ENCODE results near the gene FGD4. TPM values are rescaled to one million over a fixed set of nuclear protein-coding genes. Genes with fewer than 3 reads are reported as not detected.
"Not testable (repeated sequence)": the region's sequence is repeated elsewhere in the genome, so short reads cannot be mapped to it uniquely, and the experiment has no call there.

The FGD4 gene
- total and polyA plus RNA-seq, 8 donors, result 18.6 to 38.9 (median 25.5) TPM

DNA sequence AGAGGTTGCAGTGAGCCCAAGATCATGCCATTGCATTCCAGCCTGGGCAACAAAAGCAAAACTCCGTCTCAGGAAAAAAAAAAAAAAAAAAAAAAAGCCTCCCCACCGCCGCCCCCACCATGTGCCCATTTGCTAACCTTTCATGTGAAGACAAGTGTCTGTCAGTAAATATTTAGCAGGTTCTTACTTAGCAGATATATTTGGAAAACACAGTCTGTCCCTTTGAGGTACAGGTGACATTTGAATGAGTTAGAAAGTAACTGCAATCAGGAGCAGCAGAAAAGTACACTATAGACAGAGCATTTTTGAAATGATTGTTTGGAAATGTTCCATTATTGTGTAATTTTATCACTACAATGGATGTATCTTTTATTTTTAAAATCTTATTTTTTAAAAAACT, 119.7 kb downstream of the FGD4 start:
- peak overlapping the region in 1 of 2 donors; percentile 15 for H3K27ac ChIP-seq
- ATAC-seq (peak; percentile 63), DNase-seq (no peak)
- no peak overlapping the region for H3K4me3 ChIP-seq
- no peak for TF ChIP-seq CTCF (IDR thresholded peaks at IDR 0.05)
- H3K4me1 ChIP-seq, result peaks cover 7 to 50% of the 10 kb centered on the region in 2 donors
- no peaks in the 10 kb centered on the region for H3K36me3 ChIP-seq
- H3K27me3 ChIP-seq, result no peaks in the 10 kb centered on the region
- intact Hi-C loops (cut with DNase I), result no loop called here
- H3K9me3 ChIP-seq, result no peaks in the 10 kb centered on the region

DNA sequence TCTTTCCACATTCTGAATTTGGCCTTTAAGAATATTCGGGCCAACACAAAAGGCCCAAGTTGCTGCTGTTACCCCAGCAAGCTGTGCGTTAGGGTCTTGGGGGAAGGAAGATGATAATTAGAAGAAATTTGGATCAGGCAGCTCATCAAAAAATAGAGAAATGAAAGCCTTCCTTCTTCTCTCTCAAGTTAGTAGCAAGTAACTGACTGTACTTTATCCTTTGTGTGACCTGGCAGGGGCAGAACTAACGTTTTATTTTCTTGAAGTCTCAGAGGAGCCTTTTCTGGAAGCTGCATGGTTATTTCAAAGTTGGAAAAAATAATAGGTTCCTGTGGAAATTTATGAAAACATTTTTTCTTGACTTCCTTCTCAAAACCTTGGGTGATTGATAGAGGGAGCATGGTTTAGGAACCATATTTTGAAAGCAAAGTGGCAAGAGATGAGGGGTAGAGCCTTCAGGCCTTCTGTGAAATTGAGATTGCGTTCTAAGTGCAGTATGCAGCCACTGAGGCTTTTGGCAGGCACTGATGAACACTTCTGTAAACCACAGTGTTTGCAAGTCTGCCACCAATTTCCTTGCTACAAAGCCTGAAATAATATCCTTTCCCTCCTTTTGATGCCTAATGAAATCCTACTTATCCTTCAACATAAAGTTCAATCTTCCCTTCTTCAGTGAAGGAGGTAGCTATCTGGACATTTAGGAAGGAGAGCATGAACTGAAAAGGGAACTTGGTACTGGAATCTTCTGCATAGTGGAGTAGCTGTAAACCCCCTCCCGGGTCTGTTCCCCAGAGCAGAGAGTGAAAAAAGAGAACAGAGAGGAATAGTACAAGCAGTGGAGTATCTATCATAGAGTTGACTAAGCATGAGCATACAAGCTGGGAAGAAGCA, 123.2 kb downstream of the FGD4 start:
- Histone ChIP-seq H3K4me3 (no peak overlapping the region), H3K27ac (peak overlapping the region in 1 of 2 donors; percentile 81), H3K27me3 (no peaks in the 10 kb centered on the region), H3K36me3 (no peaks in the 10 kb centered on the region), H3K9me3 (no peaks in the 10 kb centered on the region), H3K4me1 (peaks cover 0 to 38% of the 10 kb centered on the region in 2 donors)
- DNase-seq (no peak), ATAC-seq (peak; percentile 47)
- no peak for TF ChIP-seq CTCF (IDR thresholded peaks at IDR 0.05)
- intact Hi-C loops (cut with DNase I), result no loop called here

- peaks cover 0 to 31% of the 10 kb centered on the region in 2 donors for H3K4me1 ChIP-seq
- H3K9me3 ChIP-seq; H3K27ac ChIP-seq; H3K4me3 ChIP-seq; H3K36me3 ChIP-seq; DNase-seq; H3K27me3 ChIP-seq; ATAC-seq; intact Hi-C loops (cut with DNase I): not testable (repeated sequence)
These were observed 126.4 kb downstream of the FGD4 start for GRCh38 chr12:32525802-32526201.

- H3K27me3 ChIP-seq; H3K4me3 ChIP-seq; H3K27ac ChIP-seq; intact Hi-C loops (cut with DNase I); H3K9me3 ChIP-seq; ATAC-seq; DNase-seq; H3K36me3 ChIP-seq: not testable (repeated sequence)
- H3K4me1 ChIP-seq, result peaks cover 0 to 25% of the 10 kb centered on the region in 2 donors
These were observed 127.0 kb downstream of the FGD4 start for GRCh38 chr12:32526343-32526742.

GRCh38 chr12:32532422-32532821, 133.1 kb downstream of the FGD4 start:
- H3K4me1 ChIP-seq, result peaks cover 11 to 54% of the 10 kb centered on the region in 2 donors
- no peak for TF ChIP-seq CTCF (IDR thresholded peaks at IDR 0.05)
- H3K27ac ChIP-seq, result peak overlapping the region in 1 of 2 donors; percentile 76
- no peaks in the 10 kb centered on the region for H3K36me3 ChIP-seq
- H3K4me3 ChIP-seq, result no peak overlapping the region
- DNase-seq (peak in 1 of 4 donors; percentile 35), ATAC-seq (peak; percentile 37)
- intact Hi-C loops (cut with DNase I), result no loop called here
- no peaks in the 10 kb centered on the region for H3K27me3 ChIP-seq
- H3K9me3 ChIP-seq, result no peaks in the 10 kb centered on the region

DNA sequence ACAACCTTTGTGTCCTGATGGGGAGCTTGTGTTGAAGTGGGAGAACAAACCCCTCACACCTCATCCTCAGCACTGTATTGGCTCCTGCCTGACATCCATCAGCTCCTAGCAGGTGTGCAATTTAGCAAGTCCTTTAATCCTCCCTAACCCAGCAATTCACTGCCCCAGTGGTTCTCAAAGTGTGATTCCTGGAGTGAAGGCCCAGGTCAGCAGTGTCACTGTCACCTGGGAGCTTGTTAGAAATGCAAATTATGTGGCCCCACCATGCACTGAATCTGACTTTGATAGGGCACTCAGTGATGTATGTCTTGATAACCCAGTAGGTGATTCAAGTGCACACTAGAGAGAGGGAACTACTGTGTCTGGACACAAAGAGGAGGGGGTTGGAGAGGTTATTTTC, 133.6 kb downstream of the FGD4 start:
- H3K4me1 ChIP-seq, result peaks cover 11 to 58% of the 10 kb centered on the region in 2 donors
- intact Hi-C loops (cut with DNase I), result no loop called here
- peak overlapping the region; percentile 76 to 83 for H3K27ac ChIP-seq

GRCh38 chr12:32533506-32533905, 134.1 kb downstream of the FGD4 start:
- peaks cover 11 to 61% of the 10 kb centered on the region in 2 donors for H3K4me1 ChIP-seq
- ATAC-seq; H3K9me3 ChIP-seq; intact Hi-C loops (cut with DNase I); DNase-seq; H3K27me3 ChIP-seq; H3K36me3 ChIP-seq; H3K4me3 ChIP-seq: not testable (repeated sequence)
- peak overlapping the region; percentile 76 to 83 for H3K27ac ChIP-seq

More for the DNA sequence above, 133.6 kb downstream of the FGD4 start:
- DNase-seq (no peak), ATAC-seq (peak; percentile 3)
- H3K27me3 ChIP-seq, result no peaks in the 10 kb centered on the region
- H3K36me3 ChIP-seq, result no peaks in the 10 kb centered on the region
- no peak for TF ChIP-seq CTCF (IDR thresholded peaks at IDR 0.05)
- H3K4me3 ChIP-seq, result no peak overlapping the region
- no peaks in the 10 kb centered on the region for H3K9me3 ChIP-seq

All from left lung (tissue), 10 donors.